AG04450 (cell line): ENCODE measurements around the gene TPSG1. TPM values are rescaled to one million over a fixed set of nuclear protein-coding genes. Genes with fewer than 3 reads are reported as not detected.
"Not testable (repeated sequence)": the region's sequence is repeated elsewhere in the genome, so short reads cannot be mapped to it uniquely, and the experiment has no call there.

Experiments
- CTCF ChIA-PET: fragments of 300-600, 350-600 bp; formaldehyde crosslinking; extraction: SDS; loops from one replicate; lab custom pipeline; 2022; ENCODE audit warnings: antibody characterized with exemption, inconsistent platforms; lab: Charles Lee
- POLR2A ChIA-PET: fragments of 350-600 bp; formaldehyde crosslinking; extraction: SDS; loops from one replicate; lab custom pipeline; 2021; ENCODE audit warnings: antibody characterized with exemption, inconsistent platforms; lab: Yijun Ruan, JAX
- DNase-seq: peaks from one replicate; pipeline ENCODE4 v3.0.0-alpha.2; 2011; ENCODE audit warnings: low read depth, low spot score
- H3K27ac ChIP-seq: one replicate; pipeline ENCODE4 v1.5.1; 2012; ENCODE audit warnings: low read depth, low read length, control low read depth
- H3K27me3 ChIP-seq: one replicate; pipeline ENCODE4 v1.6.0; 2012; ENCODE audit warnings: low read length; ENCODE audit not compliant: control insufficient read depth, insufficient read depth
- H3K4me3 ChIP-seq: 2 replicates; pipeline ENCODE4 v1.5.1; 2011; ENCODE audit warnings: mild to moderate bottlenecking, low read depth, low read length, control low read depth
- H3K9me3 ChIP-seq: 2 replicates; pipeline ENCODE4 v1.5.1; 2012; ENCODE audit warnings: low read length; ENCODE audit not compliant: control insufficient read depth, insufficient read depth
- CTCF ChIP-seq: IDR thresholded peaks from 2 replicates; pipeline ENCODE4 v1.5.1; 2011; ENCODE audit warnings: low read depth, low read length, control low read depth, inconsistent platforms
- polyA plus RNA-seq: library from polyadenylated mRNA; depleted of rRNA; stranded (reverse); fragments of >200 nt; gene quantifications from 2 replicates; pipeline ENCODE4 v1.2.3, GENCODE V29; 2011

TPSG1 gene
- polyA plus RNA-seq, 1 experiment, result not detected

GRCh38 chr16:1237990-1238389, 12.9 kb upstream of the TPSG1 start:
- no peak overlapping the region for H3K27ac ChIP-seq
- TF ChIP-seq CTCF, result no peak
- ChIA-PET CTCF (no interaction called here), POLR2A (no interaction called here)
- DNase-seq, result no peak
- no peak overlapping the region for H3K4me3 ChIP-seq
- H3K9me3 ChIP-seq, result no peaks in the 10 kb centered on the region
- no peaks in the 10 kb centered on the region for H3K27me3 ChIP-seq

GRCh38 chr16:1236659-1237058, 11.6 kb upstream of the TPSG1 start:
- POLR2A ChIA-PET, H3K27ac ChIP-seq, H3K27me3 ChIP-seq, H3K4me3 ChIP-seq, DNase-seq, H3K9me3 ChIP-seq, CTCF ChIA-PET: not testable (repeated sequence)

- H3K27ac ChIP-seq, H3K4me3 ChIP-seq, H3K9me3 ChIP-seq, CTCF ChIA-PET, H3K27me3 ChIP-seq, DNase-seq, POLR2A ChIA-PET: not testable (repeated sequence)
Observed at GRCh38 chr16:1232049-1232748, 7.1 kb upstream of the TPSG1 start.

GRCh38 chr16:1231301-1231700, 6.2 kb upstream of the TPSG1 start:
- DNase-seq, H3K9me3 ChIP-seq, CTCF ChIA-PET, H3K27me3 ChIP-seq, POLR2A ChIA-PET, H3K27ac ChIP-seq, H3K4me3 ChIP-seq: not testable (repeated sequence)

GRCh38 chr16:1230471-1231212, 5.6 kb upstream of the TPSG1 start:
- H3K27me3 ChIP-seq, POLR2A ChIA-PET, H3K9me3 ChIP-seq, CTCF ChIA-PET, DNase-seq, H3K4me3 ChIP-seq, H3K27ac ChIP-seq: not testable (repeated sequence)

- DNase-seq, H3K4me3 ChIP-seq, POLR2A ChIA-PET, H3K9me3 ChIP-seq, H3K27me3 ChIP-seq, CTCF ChIA-PET, H3K27ac ChIP-seq: not testable (repeated sequence)
Observed at GRCh38 chr16:1230084-1230470, 5.0 kb upstream of the TPSG1 start, which contains the start of gene TPSB2. Gene TPSB2 (minus strand): TSS chr16:1230184. CDS start chr16:1229951, 233 bp downstream.

- H3K27ac ChIP-seq, H3K9me3 ChIP-seq, H3K27me3 ChIP-seq, H3K4me3 ChIP-seq, DNase-seq, CTCF ChIA-PET, POLR2A ChIA-PET: not testable (repeated sequence)
Observed at GRCh38 chr16:1229476-1229875, 4.4 kb upstream of the TPSG1 start.

GRCh38 chr16:1228227-1228626, 3.2 kb upstream of the TPSG1 start:
- not testable (repeated sequence) for H3K27ac ChIP-seq

GRCh38 chr16:1226692-1227091, 1.6 kb upstream of the TPSG1 start:
- H3K27me3 ChIP-seq, CTCF ChIA-PET, H3K9me3 ChIP-seq, H3K4me3 ChIP-seq, POLR2A ChIA-PET, DNase-seq, H3K27ac ChIP-seq: not testable (repeated sequence)

More at GRCh38 chr16:1228227-1228626, 3.2 kb upstream of the TPSG1 start:
- H3K9me3 ChIP-seq, CTCF ChIA-PET, H3K27me3 ChIP-seq, POLR2A ChIA-PET, DNase-seq, H3K4me3 ChIP-seq: not testable (repeated sequence)

- CTCF ChIA-PET, H3K27me3 ChIP-seq, H3K9me3 ChIP-seq, DNase-seq, POLR2A ChIA-PET, H3K4me3 ChIP-seq, H3K27ac ChIP-seq: not testable (repeated sequence)
Observed at GRCh38 chr16:1225728-1226311, 752 bp upstream of the TPSG1 start.
